Measurements from ENCODE around the gene FAM107A.

The FAM107A gene

GRCh38 chr3:58577269-58577821 is at the start of gene FAM107A:
Gene FAM107A (minus strand): TSS chr3:58577391. CDS start chr3:58569860, 7,531 bp downstream.
- Mint-ChIP-seq H3K9me3 (no peaks in the 10 kb centered on the region), H3K4me3 (no peak within 1 kb of the TSS), H3K4me1 (no peaks in the 10 kb centered on the region), H3K27ac (no peak within 1 kb of the TSS), H3K27me3 (peaks cover 22% of the 10 kb centered on the region)
- DNase-seq: no peak
- no peak for ATAC-seq

GRCh38 chr3:58625196-58625824 is 48.1 kb upstream of the FAM107A start:
- no peak overlapping the region for H3K4me3 Mint-ChIP-seq
- DNase-seq: no peak
- no peaks in the 10 kb centered on the region for H3K9me3 Mint-ChIP-seq
- no peak for ATAC-seq
- H3K27ac Mint-ChIP-seq: peak overlapping the region in 1 of 2 donors; percentile 64
- no peaks in the 10 kb centered on the region for H3K4me1 Mint-ChIP-seq
- peaks cover under 1% of the 10 kb centered on the region for H3K27me3 Mint-ChIP-seq

- H3K27ac Mint-ChIP-seq: no peak overlapping the region
- ATAC-seq (no peak), DNase-seq (no peak)
- H3K4me1 Mint-ChIP-seq: no peaks in the 10 kb centered on the region
- no peak overlapping the region for H3K4me3 Mint-ChIP-seq
- no peaks in the 10 kb centered on the region for H3K27me3 Mint-ChIP-seq
- H3K9me3 Mint-ChIP-seq: no peaks in the 10 kb centered on the region
These were observed 47.4 kb upstream of the FAM107A start for GRCh38 chr3:58624550-58624949.

- Mint-ChIP-seq H3K4me3 (no peak overlapping the region), H3K9me3 (no peaks in the 10 kb centered on the region), H3K27me3 (no peaks in the 10 kb centered on the region), H3K4me1 (no peaks in the 10 kb centered on the region), H3K27ac (no peak overlapping the region)
- DNase-seq (no peak), ATAC-seq (no peak)
These were observed 46.8 kb upstream of the FAM107A start for GRCh38 chr3:58623961-58624360.

- no peak overlapping the region for H3K27ac Mint-ChIP-seq
- ATAC-seq (no peak), DNase-seq (no peak)
- no peak overlapping the region for H3K4me3 Mint-ChIP-seq
- no peaks in the 10 kb centered on the region for H3K27me3 Mint-ChIP-seq
- H3K9me3 Mint-ChIP-seq: no peaks in the 10 kb centered on the region
- H3K4me1 Mint-ChIP-seq: no peaks in the 10 kb centered on the region
These were observed 46.3 kb upstream of the FAM107A start for GRCh38 chr3:58623478-58623877.

- no peak overlapping the region for H3K27ac Mint-ChIP-seq
These were observed 45.7 kb upstream of the FAM107A start for GRCh38 chr3:58622892-58623291.

GRCh38 chr3:58622436-58622835 is 45.2 kb upstream of the FAM107A start:
- DNase-seq (no peak), ATAC-seq (no peak)
- Mint-ChIP-seq H3K27ac (no peak overlapping the region), H3K4me3 (no peak overlapping the region), H3K9me3 (no peaks in the 10 kb centered on the region), H3K4me1 (no peaks in the 10 kb centered on the region), H3K27me3 (no peaks in the 10 kb centered on the region)

More at GRCh38 chr3:58622892-58623291, 45.7 kb upstream of the FAM107A start:
- H3K4me1 Mint-ChIP-seq: no peaks in the 10 kb centered on the region
- ATAC-seq: no peak
- H3K9me3 Mint-ChIP-seq: no peaks in the 10 kb centered on the region
- H3K27me3 Mint-ChIP-seq: no peaks in the 10 kb centered on the region
- DNase-seq: no peak
- H3K4me3 Mint-ChIP-seq: no peak overlapping the region

- Mint-ChIP-seq H3K4me1 (no peaks in the 10 kb centered on the region), H3K9me3 (no peaks in the 10 kb centered on the region), H3K27me3 (no peaks in the 10 kb centered on the region), H3K27ac (no peak overlapping the region), H3K4me3 (no peak overlapping the region)
- no peak for ATAC-seq
- no peak for DNase-seq
These were observed 44.1 kb upstream of the FAM107A start for GRCh38 chr3:58621086-58621830.

- ATAC-seq: no peak
These were observed 43.2 kb upstream of the FAM107A start for GRCh38 chr3:58620421-58620820.

GRCh38 chr3:58617338-58617761 is 40.2 kb upstream of the FAM107A start:
- no peaks in the 10 kb centered on the region for H3K4me1 Mint-ChIP-seq
- no peak overlapping the region for H3K27ac Mint-ChIP-seq
- no peaks in the 10 kb centered on the region for H3K27me3 Mint-ChIP-seq
- ATAC-seq (no peak), DNase-seq (no peak)
- H3K4me3 Mint-ChIP-seq: no peak overlapping the region
- H3K9me3 Mint-ChIP-seq: no peaks in the 10 kb centered on the region

More at GRCh38 chr3:58620421-58620820, 43.2 kb upstream of the FAM107A start:
- H3K27ac Mint-ChIP-seq: no peak overlapping the region
- H3K9me3 Mint-ChIP-seq: no peaks in the 10 kb centered on the region
- DNase-seq: no peak
- H3K27me3 Mint-ChIP-seq: no peaks in the 10 kb centered on the region
- no peak overlapping the region for H3K4me3 Mint-ChIP-seq
- H3K4me1 Mint-ChIP-seq: no peaks in the 10 kb centered on the region

- Mint-ChIP-seq H3K4me1 (no peaks in the 10 kb centered on the region), H3K9me3 (no peaks in the 10 kb centered on the region), H3K27ac (no peak overlapping the region), H3K27me3 (peaks cover 7% of the 10 kb centered on the region), H3K4me3 (no peak overlapping the region)
- DNase-seq (no peak), ATAC-seq (no peak)
These were observed 36.3 kb upstream of the FAM107A start for GRCh38 chr3:58613236-58614132.

- no peak for DNase-seq
- Mint-ChIP-seq H3K4me1 (peaks cover 4% of the 10 kb centered on the region), H3K27me3 (peaks cover 7% of the 10 kb centered on the region), H3K27ac (no peak overlapping the region), H3K9me3 (no peaks in the 10 kb centered on the region), H3K4me3 (no peak overlapping the region)
- no peak for ATAC-seq
These were observed 35.6 kb upstream of the FAM107A start for GRCh38 chr3:58612830-58613229.

GRCh38 chr3:58609990-58610389 is 32.8 kb upstream of the FAM107A start:
- H3K27ac Mint-ChIP-seq: peak overlapping the region in 1 of 2 donors; percentile 14
- H3K27me3 Mint-ChIP-seq: peaks cover 26% of the 10 kb centered on the region
- H3K4me1 Mint-ChIP-seq: peaks cover 7% of the 10 kb centered on the region
- no peak overlapping the region for H3K4me3 Mint-ChIP-seq
- ATAC-seq: peak; percentile 62
- DNase-seq: peak in 1 of 2 donors; percentile 25
- H3K9me3 Mint-ChIP-seq: no peaks in the 10 kb centered on the region

- ATAC-seq (no peak), DNase-seq (no peak)
- H3K4me3 Mint-ChIP-seq: no peak overlapping the region
- H3K27ac Mint-ChIP-seq: no peak overlapping the region
- peaks cover 40% of the 10 kb centered on the region for H3K27me3 Mint-ChIP-seq
- peaks cover 7% of the 10 kb centered on the region for H3K4me1 Mint-ChIP-seq
- H3K9me3 Mint-ChIP-seq: no peaks in the 10 kb centered on the region
These were observed 31.5 kb upstream of the FAM107A start for GRCh38 chr3:58608648-58609047.

- Mint-ChIP-seq H3K27me3 (peaks cover 47% of the 10 kb centered on the region), H3K4me1 (peaks cover 7% of the 10 kb centered on the region), H3K9me3 (no peaks in the 10 kb centered on the region), H3K27ac (no peak overlapping the region), H3K4me3 (no peak overlapping the region)
- ATAC-seq (peak; percentile 82), DNase-seq (peak in 1 of 2 donors; percentile 34)
These were observed 30.6 kb upstream of the FAM107A start for GRCh38 chr3:58607816-58608215.

Data from stimulated activated naive CD8-positive, alpha-beta T cell treated with anti-CD3 and anti-CD28 coated beads, Interleukin-15, amount 100 ng/mL, for 72 hours (primary cell).